NCI-H69 (cell line): ENCODE data around the gene PKIG.
"Not testable (repeated sequence)": the region's sequence is repeated elsewhere in the genome, so short reads cannot be mapped to it uniquely, and the experiment has no call there.

Experiments used
- DNase-seq: peaks from one replicate; lab custom pipeline; 2025; lab: John Stamatoyannopoulos, UW

PKIG gene

DNA sequence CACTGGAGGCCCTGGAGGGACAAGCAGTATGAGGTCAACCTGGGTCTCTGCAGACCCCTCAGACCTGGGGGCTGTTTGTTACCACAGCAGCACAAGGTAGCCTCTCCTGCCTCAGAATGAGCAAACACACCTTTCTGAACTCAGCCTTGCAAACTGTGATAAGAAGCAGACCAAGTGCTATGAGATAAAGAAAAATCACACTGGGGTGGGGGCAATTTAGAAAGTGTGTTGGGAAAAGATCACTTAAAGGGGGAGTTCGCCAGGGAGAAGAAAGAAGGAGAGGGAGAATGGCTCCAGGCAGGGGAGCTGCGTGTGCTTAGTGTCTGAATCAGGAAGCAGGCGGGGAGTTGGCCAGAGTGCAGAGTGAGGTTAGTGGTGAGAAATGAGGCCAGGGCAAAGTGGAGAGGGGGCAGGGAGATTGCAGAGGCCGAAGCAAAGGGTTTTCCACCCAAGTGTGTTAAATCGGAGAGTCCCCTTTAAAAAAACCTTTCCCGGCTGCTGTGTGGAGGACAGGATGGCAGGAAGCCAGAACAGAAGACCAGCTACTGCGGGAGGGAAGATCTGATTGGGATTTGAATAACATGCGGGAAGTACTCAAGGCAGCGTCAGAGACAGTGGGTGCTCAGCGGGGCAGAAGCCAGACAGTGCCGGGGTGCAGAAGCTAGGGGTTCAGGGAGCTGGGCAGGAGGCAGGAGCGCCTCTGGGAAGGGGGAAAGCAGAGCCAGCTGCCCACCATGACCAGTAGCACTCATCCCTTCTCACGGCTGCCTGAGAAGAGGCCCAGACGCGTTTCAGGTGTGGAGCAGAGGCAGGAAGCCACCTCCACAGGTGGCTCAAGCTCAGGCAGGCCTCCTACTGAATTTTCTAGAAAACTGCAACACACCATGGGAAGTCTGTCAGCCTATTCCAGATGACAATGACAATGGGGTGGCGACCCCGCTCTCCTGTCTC, 60.1 kb downstream of the PKIG start:
- DNase-seq, result peak; percentile 71

DNA sequence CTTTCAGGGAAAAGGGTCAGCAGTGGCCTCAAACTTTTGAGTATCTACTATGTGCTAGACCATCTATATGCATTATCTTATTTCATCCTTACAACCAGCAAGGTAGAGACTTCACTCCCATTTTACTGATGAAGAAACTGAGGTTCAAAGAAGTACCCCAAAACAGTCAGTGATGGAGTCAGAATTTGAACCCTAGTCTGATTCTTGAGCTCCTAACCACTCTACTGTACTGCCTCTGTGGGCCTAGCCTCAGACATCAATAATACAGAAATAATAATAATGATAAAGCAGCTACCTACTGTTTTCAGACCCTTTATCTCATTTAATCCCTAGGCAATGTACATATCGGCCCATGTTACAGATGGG, 60.8 kb downstream of the PKIG start:
- DNase-seq, result no peak

DNA sequence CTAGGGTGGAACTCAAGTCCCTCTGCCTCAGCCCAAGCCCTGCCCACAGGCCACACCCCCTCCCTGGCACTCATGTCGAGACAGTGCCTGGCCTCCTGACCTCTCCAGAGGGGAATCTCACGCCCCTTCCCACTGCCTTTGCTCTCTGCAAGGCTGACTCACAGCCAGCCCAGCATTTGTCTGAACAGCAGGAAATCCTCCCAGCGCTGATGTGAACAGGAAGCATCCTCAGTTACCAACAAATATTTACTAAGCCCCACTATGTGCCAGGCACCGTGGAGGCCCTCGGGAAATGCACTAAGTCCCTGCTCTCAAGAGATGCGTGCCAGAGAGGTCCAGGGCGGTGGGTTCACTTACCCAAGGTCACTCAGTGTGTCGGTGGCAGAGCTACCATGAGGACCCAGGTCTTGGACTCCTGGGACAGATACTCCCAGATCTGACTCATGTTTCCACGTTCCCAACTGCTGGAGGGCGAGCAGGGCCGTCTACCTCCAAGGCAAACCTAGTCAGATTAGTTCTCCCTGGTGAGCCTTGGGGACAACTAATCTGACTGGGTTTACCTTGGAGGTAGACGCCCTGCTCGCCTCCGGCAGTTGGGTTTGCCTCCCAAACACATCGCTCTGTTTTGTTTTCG, 61.3 kb downstream of the PKIG start:
- peak; percentile 60 for DNase-seq

DNA sequence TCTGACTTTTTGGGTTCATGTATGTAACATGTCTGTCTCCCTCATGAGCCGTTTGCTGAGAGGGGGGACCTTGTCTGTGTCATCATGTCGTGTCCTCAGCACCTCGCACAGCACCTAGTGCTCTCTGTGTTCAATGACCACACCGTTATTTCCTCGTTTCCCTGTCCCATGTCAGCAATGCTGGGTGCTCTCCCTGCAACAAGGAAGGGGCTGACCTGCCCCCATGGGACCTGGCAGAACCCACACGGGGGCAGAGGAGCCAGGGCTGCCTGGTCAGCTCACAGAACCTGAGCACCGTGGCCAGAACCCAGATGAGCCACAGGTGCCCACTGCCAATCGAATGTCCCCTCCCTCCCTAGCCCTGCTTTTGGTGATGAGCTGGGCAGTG, 61.8 kb downstream of the PKIG start:
- no peak for DNase-seq

DNA sequence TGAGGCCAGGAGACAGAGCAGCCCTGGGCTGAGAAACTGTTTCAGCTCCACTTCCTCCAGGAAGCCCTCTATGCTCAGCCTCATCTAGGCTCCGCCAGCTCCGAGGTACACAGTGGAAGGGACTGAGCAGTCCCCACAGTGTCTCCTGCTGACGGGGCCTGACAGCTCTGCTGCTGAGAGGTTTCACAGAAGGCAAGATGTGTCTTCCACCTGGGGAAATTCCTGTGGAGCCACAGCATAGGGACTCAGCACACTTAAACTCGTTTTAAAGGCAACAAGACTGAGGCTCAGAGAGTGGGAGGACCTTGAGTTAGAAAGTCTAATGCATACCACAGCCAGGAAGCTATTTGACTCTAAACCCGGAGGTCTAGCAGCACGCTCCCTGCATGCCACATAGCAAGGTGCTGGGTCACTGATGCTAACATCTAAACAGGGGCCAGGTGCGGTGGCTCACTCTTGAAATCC, 62.3 kb downstream of the PKIG start:
- no peak for DNase-seq

DNA sequence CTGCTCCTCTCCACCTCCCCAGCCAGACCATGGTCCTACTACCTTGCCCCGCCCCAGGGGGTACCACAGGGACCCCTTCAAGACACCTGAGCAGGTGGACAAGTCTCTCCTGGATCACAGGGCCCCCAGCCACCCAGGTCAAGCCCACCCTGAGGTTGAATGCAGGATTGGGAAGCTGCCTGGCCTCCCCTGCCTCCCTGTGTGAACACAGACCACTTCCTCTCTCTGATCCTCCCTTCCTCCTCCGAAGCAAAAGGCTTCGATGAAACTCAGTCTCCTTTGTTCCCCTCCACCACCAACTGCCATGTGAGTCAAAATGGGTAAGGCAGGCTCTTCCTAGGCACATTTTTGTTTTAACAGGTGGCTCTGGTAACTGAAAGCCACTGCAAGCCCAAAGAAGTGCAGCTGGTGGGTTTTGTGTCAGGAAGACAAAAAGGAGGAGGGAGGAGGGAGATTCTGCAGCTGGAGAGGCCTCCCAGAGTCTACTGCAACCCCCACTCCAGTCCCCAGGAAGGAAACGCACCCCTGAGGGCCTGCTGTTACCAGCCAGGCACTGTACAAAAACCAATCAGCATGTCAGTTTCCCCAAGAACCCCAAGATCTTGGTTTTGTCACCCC, 63.8 kb downstream of the PKIG start:
- peak; percentile 58 for DNase-seq

DNA sequence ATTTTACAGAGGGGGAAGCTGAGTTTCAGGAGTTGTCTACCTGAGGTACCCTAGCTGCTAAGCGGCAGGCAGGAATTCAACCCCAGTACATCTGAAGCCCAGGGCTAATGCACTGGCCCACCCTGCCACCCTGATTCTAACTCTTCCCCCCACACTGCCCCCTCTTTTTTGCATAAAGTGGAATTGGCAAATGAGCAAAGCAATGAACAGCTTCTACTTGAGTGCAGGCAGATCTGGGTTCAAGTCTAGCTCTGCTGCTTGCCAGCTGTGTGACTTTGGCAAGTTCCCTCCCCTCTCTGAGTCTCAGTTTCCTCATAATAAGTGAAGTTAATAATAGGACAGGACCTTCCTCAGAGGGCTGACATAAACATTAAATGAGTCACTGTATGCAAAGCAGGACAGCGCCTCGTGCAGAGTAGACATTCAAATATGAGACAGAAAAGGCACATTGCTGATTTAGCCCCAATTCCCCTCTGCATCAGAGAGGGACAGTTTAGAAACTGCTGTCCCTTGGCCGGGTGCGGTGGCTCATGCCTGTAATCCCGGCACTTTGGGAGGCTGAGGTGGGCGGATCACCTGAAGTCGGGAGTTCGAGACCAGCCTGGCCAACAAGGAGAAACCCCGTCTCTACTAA, 64.4 kb downstream of the PKIG start:
- DNase-seq, result no peak

DNA sequence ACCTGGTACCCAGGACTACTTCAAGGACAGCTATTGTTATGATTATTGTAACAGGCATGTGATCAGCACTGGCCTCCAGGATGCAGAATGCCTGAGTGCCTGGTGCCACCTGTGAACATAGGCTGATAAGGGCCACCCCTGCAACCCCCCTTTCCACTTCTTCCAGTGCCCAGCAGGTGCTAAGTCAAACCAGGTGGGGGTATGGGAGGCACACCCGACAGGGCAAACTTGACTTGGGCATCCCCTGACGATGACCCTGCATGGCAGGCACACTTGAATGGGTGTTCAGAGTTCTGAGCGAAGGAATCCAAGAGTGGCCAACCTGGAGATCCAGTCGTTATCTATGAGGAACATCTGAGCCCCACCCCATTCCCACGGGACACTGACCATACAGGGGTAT, 65.7 kb downstream of the PKIG start:
- DNase-seq, result no peak

DNA sequence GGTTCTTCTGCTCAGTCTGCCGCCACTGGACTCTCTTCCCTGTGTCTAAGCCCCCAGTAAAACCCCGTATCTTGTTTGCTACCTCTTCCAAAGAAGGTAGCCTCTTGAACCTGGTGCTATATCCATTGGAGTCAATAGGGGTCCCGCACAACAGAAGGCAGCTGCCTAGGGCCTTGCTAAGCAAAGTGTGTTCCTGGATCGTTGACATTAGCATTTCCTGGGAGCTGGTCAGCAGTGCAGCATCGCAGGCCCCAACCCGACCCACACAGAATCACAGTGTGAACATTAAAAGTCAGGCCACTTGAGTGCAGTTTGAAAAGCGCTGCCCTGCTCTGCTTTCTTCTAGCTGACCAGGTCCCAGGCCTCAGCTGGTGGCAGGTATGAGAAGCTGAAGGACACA, 66.2 kb downstream of the PKIG start:
- peak; percentile 2 for DNase-seq

DNA sequence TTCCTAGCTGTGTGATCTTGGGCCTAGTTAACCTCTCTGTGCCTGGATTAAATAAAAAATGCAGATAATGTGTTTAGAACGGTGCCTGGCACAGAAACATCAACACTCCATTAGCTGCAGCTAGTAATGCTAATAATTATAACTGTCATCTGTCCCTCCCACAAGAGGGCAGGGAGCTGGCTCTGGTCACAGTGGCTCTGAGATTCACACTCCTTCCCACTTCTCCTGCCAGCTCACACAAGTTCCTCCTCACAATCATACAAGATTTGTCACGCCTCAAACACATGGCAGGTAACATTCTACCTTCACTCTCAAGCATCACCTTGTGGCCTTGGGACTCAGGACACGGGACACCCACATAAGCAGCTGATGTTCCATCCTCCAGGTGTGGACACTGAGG, 66.7 kb downstream of the PKIG start:
- no peak for DNase-seq

DNA sequence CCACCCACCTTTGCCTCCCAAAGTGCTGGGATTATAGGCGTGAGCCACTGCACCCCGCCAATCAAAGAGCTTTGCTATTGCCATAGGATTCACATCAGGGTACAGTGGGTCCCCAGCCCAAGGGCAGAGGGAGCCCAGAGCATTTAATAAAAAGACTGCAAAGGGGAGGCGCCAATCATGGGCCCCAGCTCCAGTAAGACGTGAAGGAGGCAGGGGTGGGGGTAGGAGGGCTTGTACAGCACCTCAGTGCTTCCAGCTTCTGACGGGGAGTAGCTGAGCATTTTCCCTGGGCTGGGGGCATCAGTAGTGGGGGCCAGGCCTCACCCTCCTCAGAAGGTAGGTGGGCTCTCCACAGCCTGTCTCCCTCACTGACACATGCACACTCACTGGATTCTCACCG, 67.6 kb downstream of the PKIG start:
- DNase-seq, result no peak

DNA sequence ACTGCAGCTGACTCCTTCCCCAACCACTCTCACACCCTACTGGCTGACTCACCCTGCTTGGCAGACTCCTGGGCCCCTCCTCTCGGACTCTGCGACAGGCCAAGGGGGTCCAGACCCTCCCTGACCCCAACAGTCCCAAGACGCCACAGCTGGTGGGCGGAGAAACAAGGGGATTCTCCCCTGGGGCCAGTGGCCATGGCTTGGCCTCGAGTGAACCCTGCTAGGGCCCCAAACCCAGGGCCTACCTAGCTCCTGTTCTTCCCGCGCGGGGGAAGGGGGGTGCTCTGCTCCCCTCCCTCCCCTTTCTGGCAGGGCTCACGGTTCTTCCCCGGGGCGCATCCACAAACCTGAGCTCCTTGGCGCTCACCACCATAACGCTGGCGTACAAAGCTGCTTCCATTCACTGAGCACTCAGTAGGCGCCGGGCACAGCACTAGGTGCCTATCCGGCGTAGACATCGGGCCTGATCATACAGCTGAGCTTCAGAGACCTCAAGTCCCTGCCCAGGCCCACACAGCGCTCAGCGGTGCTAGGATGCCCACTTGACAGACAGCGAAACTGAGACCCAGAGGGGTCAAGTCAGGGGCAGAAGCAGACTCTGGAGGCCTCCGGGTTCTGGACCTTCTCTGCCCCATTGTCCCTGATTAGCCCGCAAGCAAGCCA, 68.5 kb downstream of the PKIG start:
- DNase-seq, result no peak

DNA sequence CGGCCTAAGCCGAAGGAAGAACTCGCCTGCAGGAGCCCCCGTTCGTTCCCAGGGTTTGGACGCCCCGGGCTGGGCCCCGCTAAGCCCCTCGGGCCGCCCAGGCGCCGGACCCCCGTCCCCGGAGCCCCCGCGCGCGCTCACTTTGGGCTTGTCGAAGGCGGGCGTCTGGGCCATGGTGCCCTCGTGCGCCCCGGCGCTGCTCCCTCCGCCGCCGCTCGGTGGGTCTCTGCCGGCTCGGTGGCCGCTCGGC, 69.0 kb downstream of the PKIG start:
- DNase-seq, result no peak

DNA sequence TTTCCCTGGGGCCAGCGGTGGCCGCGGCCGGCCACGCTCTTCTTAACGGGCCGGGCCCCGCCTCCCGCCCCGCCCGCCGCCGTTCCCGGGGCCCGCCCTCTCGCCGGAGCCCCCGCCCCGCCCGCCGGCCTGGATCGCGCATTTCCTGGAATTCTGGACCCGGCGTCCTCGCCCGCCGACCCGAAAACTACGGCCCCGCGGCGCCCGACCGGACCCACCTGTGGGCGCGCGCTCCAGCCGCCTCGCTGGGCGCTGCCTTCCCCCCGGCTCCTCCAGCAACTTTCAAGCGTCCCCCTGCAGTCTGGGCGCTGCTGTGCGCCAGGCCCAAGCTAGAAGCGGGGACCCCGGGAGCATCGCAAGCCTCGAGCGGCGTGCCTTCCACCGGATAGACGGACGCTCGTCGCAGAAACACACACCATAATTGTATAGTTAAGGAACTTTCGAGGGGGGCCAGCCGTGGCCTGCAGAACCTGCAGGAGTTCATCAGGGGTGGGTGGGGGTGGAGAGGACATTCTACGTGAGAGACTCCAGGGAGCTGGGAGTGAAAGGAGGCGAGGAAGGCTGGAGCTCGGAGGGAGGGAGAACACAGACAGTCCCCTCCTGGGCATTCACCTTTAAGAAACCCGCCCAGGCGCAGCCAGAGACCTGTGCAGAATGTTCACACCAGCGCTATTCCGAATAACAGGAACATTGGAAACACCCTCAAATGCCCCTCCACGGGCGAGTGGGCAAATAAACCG, 69.5 kb downstream of the PKIG start, which contains the start of gene ADA:
ADA (minus strand) TSS at position 16 of the 740 bp plus-strand sequence. CDS start 92 bp downstream, outside the sequence.
- DNase-seq, result peak; percentile 67

DNA sequence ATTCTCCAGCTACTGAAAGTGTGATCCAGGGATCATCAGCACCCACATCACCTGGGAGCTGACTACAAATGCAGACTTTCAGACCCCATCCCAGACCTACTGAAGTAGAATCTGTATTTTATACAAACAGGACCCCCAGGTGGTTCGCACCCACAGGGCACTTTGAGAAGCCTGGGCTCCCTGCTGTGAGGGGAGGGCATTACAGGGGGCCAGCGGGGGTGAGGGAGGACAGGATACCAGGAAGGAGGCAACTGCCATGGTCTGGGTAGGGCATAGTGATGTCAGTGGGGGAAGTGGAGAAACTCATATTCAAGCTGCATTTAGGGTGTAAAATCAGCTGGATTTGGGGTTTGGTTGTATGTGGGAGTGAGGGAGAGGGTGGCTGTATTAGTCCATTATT, 71.2 kb downstream of the PKIG start:
- no peak for DNase-seq

DNA sequence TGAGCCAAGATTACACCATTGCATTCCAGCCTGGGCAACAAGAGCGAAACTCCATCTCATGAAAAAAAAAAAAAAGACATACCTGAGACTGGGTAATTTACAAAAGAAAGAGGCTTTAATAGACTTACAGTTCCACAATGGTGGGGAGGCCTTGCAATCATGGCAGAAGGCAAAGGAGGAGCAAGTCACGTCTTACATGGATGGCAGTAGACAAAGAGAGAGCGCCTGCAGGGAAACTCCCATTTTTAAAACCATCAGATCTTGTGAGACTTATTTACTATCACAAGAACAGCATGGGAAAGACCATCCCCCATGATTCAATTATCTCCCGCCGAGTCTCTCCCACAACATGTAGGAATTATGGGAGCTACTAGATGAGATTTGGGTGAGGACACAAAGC, 71.8 kb downstream of the PKIG start:
- DNase-seq, result not testable (repeated sequence)

DNA sequence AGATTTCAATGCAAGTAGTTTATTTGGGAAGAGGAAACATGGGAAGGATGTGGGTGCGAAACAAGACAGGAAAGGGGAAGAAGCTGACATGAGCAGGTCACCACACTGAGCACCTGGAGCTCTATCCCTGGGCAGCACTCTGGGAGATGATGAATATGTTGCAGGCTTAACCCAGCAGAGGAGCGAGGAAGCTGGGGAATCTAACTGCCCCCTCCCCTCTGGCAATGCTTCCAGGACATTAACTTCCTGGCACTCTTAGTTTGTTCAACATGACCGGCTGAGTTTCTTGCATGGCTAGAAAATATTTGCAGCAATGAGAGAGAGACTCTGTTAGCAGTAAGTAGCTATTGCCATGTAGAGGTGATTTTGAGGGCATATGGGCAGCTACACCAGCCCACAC, 74.1 kb downstream of the PKIG start:
- peak; percentile 39 for DNase-seq

DNA sequence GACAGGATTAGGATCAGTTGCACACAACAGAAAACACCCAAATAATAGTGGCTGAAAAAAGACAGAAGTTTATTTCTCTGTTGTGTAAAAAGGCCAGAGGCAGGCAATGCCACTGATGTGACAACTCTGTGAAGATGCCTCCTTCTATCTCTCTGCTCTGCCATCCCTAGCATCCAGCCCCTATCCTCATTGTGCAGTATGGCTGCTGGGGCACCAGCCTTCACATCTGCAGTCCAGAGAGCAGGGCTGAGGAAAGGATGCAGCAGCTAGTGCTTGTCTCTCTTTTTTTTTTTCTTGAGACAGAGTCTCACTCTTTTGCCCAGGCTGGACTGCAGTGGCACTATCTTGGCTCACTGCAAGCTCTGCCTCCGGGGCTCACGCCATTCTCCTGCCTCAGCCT, 75.5 kb downstream of the PKIG start:
- no peak for DNase-seq

DNA sequence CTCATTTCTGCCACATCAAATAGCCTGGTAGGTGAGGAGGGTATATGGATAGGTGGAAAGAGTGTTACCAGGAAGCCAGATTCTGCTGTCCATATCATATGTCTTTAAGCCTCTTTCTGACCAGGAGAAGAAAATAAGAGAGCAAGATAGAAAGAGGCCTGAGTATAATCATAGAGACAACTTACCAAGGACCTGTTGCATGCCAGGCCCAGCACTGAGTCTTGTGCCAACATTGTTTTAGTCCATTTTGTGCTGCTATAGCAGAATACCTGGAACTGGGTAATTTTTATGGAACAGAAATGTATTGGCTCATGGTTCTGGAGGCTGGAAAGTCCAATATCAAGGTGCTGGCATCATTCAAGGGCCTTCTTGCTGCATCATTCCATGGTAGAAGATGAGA, 76.4 kb downstream of the PKIG start:
- DNase-seq, result no peak

DNA sequence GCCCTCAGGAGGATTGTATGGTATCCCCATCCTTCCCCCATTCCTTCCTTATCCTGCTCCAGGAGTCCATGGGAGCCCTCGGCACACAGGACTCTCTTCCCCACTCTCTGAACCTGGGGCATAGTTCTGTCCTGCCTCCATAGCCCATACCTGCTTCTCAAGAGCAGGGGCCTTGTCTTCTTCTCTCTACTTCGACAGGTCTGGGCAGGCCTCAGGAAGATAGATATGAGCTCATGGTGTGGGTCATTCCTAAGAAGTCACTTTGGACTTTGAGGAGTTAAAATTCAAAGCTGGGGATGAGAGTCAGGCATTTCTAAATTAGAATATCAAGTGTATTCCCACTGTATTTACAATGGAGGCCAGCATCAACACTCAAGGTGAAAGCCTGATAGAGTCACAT, 77.6 kb downstream of the PKIG start:
- no peak for DNase-seq

DNA sequence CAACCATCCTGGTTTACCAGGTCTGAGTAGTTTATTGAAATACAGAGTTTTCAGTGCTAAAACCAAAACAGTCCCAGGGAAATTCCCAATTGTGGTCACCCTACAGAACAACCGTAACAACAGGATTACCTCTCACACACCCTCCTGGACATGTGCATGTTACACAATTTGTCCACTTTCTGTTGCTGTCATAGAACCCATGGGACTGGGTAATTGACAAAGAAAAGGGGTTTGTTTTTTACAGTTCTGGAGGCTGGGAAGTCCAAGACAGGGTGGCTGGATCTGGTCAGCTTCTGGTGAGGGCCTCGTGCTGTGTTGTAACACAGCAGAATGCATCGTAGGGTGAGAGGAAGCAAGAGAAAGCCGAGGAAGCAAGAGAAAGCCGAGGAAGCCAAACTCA, 78.2 kb downstream of the PKIG start:
- no peak for DNase-seq

DNA sequence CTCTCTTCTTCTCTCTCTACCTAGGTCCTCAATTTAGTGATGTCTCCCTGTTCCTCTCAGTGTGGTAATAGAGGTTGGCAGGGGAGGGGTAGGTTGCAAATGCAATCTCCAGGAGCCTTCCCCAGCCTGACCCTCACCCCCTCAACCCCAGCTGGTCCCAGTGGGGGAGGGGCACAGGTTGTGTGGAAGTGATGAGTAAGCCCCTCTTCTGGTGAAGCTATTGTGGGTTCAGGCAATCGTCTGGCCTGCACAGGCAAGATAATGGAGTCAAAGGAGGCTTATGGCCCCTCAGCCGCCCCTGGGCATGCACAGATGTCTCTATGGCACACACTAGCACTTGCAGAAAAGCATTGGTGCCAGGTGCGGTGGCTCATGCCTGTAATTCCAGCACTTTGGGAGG, 79.9 kb downstream of the PKIG start:
- no peak for DNase-seq
